ENCODE data around the gene CCL18. TPM values are rescaled to one million over a fixed set of nuclear protein-coding genes. Genes with fewer than 3 reads are reported as not detected.

CCL18 gene
- total and polyA plus RNA-seq, 2 of the 4 experiments (the other 2 are of a cell fraction) = not detected

DNA sequence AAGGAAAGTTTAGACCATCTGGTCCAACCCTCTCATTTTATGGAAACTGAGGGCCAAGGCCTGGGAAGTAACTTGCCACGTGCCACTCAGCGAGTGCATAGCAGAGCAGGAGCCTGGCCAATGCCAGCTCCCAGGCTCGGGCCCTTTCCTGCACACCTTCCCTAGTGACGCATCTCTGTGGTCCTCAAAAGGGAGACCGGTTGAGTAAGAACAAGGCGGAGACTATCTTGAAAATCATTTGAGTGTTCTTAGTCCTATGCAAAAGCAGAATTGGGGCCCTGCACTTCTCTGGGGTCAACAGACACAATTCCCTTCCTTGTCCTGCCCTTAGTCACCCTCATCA lies 42.4 kb downstream of the CCL18 start:
- BruUV-seq (replicated peaks) = no TSS peak
- ATAC-seq (ENCODE audit: low read depth) (no peak), DNase-seq (no peak)
- no CpG with 5 or more reads among the region's 6 CpGs for WGBS, 2 experiments (ENCODE audit: extremely low coverage in 2 of 2, insufficient read length in 1 of 2)
- H3K27me3 ChIP-seq (ENCODE audit: control insufficient read depth, insufficient read depth, low read length) = no peaks in the 10 kb centered on the region
- no peak overlapping the region for H2AK9ac ChIP-seq (replicated peaks; ENCODE audit: low read depth, low read length, poor library complexity)
- H3K56ac ChIP-seq (ENCODE audit: extremely low read depth, insufficient read depth, low read length) = no peak overlapping the region
- H3K9ac ChIP-seq (ENCODE audit: low read depth, low read length) = no peak overlapping the region
- no peak overlapping the region for H2AFZ ChIP-seq (replicated peaks; ENCODE audit: low read length, poor library complexity)
- no peaks in the 10 kb centered on the region for H4K20me1 ChIP-seq (ENCODE audit: insufficient read depth, low read length)
- H3K18ac ChIP-seq (ENCODE audit: low read depth, low read length) = no peak overlapping the region
- dilution Hi-C loops (cut with HindIII; ENCODE audit: low sequenced_read_pairs, unreplicated experiment) (no loop called here), intact Hi-C loops (cut with micrococcal nuclease) (no loop called here), in situ Hi-C loops (cut with MboI; ENCODE audit: low sequenced_read_pairs) (no loop called here)
- no peak overlapping the region for H3K4me2 ChIP-seq (ENCODE audit: low read depth, low read length)
- H3K27ac ChIP-seq (ENCODE audit: insufficient read depth, low read length) = no peak overlapping the region
- no peak overlapping the region for H2BK15ac ChIP-seq (ENCODE audit: low read depth, low read length)
- no peak overlapping the region for H3K4me3 ChIP-seq (ENCODE audit: insufficient read depth, low read depth, low read length)
- POLR2A ChIA-PET (ENCODE audit: unreplicated experiment) = no interaction called here
- H3K36me3 ChIP-seq (ENCODE audit: control insufficient read depth, insufficient read depth, low read length) = no peaks in the 10 kb centered on the region
- no peak overlapping the region for H4K91ac ChIP-seq (ENCODE audit: insufficient read depth, low read depth, low read length)
- no peak for TF ChIP-seq USF2 (IDR thresholded peaks at IDR 0.05; ENCODE audit: low read depth, low read length)
- TF ChIP-seq MAZ (IDR thresholded peaks at IDR 0.05; ENCODE audit: borderline replicate concordance, low read depth, low read length) = no peak
- TF ChIP-seq BHLHE40 (IDR thresholded peaks at IDR 0.05; ENCODE audit: low read depth, low read length) = no peak
- no peak for TF ChIP-seq ELK1 (IDR thresholded peaks at IDR 0.05; ENCODE audit: borderline replicate concordance, low read depth, low read length)
- TF ChIP-seq RCOR1 (IDR thresholded peaks at IDR 0.05; ENCODE audit: insufficient replicate concordance, low read length) = no peak
- TF ChIP-seq MXI1 (IDR thresholded peaks at IDR 0.05; ENCODE audit: borderline replicate concordance, low read depth, low read length) = no peak
- no peak for TF ChIP-seq FOS (IDR thresholded peaks at IDR 0.05; ENCODE audit: low read depth, low read length)
- no peak for TF ChIP-seq POLR2A (IDR thresholded peaks at IDR 0.05; ENCODE audit: low read depth, low read length)
- H3K79me1 ChIP-seq (ENCODE audit: low read depth in 1 of 2, low read length in 2 of 2) = no peaks in the 10 kb centered on the region
- CTCF ChIA-PET = no interaction called here
- H2AK5ac ChIP-seq (ENCODE audit: low read depth, low read length) = no peak overlapping the region
- no peaks in the 10 kb centered on the region for H3K9me3 ChIP-seq (ENCODE audit: control insufficient read depth, insufficient read depth, low read length)
- no peak overlapping the region for H4K8ac ChIP-seq (ENCODE audit: low read depth in 2 of 2, low read length in 2 of 2)
- no peak overlapping the region for H3K4ac ChIP-seq (ENCODE audit: low read depth, low read length)
- no peaks in the 10 kb centered on the region for H3K9me1 ChIP-seq (ENCODE audit: insufficient read depth, low read length)
- H3K23ac ChIP-seq (ENCODE audit: low read depth, low read length) = no peak overlapping the region
- no peak overlapping the region for H2BK5ac ChIP-seq (ENCODE audit: low read depth, low read length, poor library complexity, severe bottlenecking)
- no peak overlapping the region for H3K14ac ChIP-seq (replicated peaks; ENCODE audit: low read depth, low read length)
- H2BK120ac ChIP-seq (ENCODE audit: low read depth, low read length) = no peak overlapping the region
- H4K5ac ChIP-seq (ENCODE audit: low read depth, low read length) = no peak overlapping the region
- no peaks in the 10 kb centered on the region for H3K4me1 ChIP-seq (ENCODE audit: control insufficient read depth, insufficient read depth, low read length)
- H2BK20ac ChIP-seq (ENCODE audit: low read depth, low read length) = no peak overlapping the region
